ENCODE data around the gene ARL2.

The ARL2 gene

GRCh38 chr11:65047581-65048422 lies 33.8 kb downstream of the ARL2 start:
- DNase-seq (ENCODE audit: low read depth) = no peak

GRCh38 chr11:65051398-65051858 lies 37.5 kb downstream of the ARL2 start:
- no peak for DNase-seq (ENCODE audit: low read depth)

GRCh38 chr11:65053827-65054508 lies 40.0 kb downstream of the ARL2 start:
- DNase-seq (ENCODE audit: low read depth) = no peak

GRCh38 chr11:65055538-65055937 lies 41.6 kb downstream of the ARL2 start:
- DNase-seq (ENCODE audit: low read depth) = no peak

GRCh38 chr11:65056999-65057398 lies 43.0 kb downstream of the ARL2 start:
- no peak for DNase-seq (ENCODE audit: low read depth)

- no peak for DNase-seq (ENCODE audit: low read depth)
Observed at GRCh38 chr11:65057526-65057925, 43.6 kb downstream of the ARL2 start.

GRCh38 chr11:65058012-65058411 lies 44.1 kb downstream of the ARL2 start:
- DNase-seq (ENCODE audit: low read depth) = no peak

- no peak for DNase-seq (ENCODE audit: low read depth)
Observed at GRCh38 chr11:65058419-65059054, 44.6 kb downstream of the ARL2 start, which contains the start of gene NAALADL1. Gene NAALADL1 (minus strand): TSS chr11:65058553. CDS start chr11:65058521, 32 bp downstream.

- DNase-seq (ENCODE audit: low read depth) = no peak
Observed at GRCh38 chr11:65059523-65059922, 45.6 kb downstream of the ARL2 start.

GRCh38 chr11:65059959-65060824 lies 46.2 kb downstream of the ARL2 start:
- no peak for DNase-seq (ENCODE audit: low read depth)

GRCh38 chr11:65060913-65061408 lies 47.0 kb downstream of the ARL2 start:
- no peak for DNase-seq (ENCODE audit: low read depth)

- DNase-seq (ENCODE audit: low read depth) = no peak
Observed at GRCh38 chr11:65063532-65063931, 49.6 kb downstream of the ARL2 start.

- no peak for DNase-seq (ENCODE audit: low read depth)
Observed at GRCh38 chr11:65064847-65065240, 50.9 kb downstream of the ARL2 start.

GRCh38 chr11:65065851-65066250 lies 51.9 kb downstream of the ARL2 start:
- DNase-seq (ENCODE audit: low read depth) = no peak

GRCh38 chr11:65066315-65066714 lies 52.4 kb downstream of the ARL2 start:
- no peak for DNase-seq (ENCODE audit: low read depth)

- no peak for DNase-seq (ENCODE audit: low read depth)
Observed at GRCh38 chr11:65066805-65067291, 52.9 kb downstream of the ARL2 start.

- DNase-seq (ENCODE audit: low read depth) = no peak
Observed at GRCh38 chr11:65067446-65067845, 53.5 kb downstream of the ARL2 start.

GRCh38 chr11:65069217-65069616 lies 55.3 kb downstream of the ARL2 start:
- no peak for DNase-seq (ENCODE audit: low read depth)

Measured in GM04504 (cell line).